ENCODE results near the gene IKZF1.

DNA sequence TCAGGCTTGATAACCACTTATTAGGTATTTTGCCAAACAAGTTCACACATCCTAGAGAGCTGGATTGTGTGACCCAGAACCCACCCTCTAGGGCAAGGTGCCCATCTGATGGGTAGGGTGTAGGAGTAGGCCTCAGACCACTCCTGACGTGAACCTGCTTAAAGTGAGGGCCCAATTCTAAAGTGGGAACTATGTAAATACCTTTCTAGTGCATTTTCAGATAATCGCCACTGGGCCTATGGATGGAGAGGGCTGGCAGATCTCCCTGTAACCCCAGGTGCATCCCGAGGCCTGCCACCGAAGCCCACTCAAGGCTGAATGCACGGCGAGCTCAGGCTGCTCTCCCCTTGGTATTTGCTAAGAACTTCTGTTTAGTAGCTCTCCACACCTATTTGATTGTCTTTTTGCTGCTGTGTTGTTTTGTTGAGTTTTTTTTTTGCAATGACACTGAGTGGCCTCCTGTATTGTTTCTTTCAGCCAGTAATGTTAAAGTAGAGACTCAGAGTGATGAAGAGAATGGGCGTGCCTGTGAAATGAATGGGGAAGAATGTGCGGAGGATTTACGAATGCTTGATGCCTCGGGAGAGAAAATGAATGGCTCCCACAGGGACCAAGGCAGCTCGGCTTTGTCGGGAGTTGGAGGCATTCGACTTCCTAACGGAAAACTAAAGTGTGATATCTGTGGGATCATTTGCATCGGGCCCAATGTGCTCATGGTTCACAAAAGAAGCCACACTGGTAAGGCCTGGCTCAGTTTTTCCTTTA, 71.7 kb downstream of the IKZF1 start:
- TF ChIP-seq, protein P1, sequence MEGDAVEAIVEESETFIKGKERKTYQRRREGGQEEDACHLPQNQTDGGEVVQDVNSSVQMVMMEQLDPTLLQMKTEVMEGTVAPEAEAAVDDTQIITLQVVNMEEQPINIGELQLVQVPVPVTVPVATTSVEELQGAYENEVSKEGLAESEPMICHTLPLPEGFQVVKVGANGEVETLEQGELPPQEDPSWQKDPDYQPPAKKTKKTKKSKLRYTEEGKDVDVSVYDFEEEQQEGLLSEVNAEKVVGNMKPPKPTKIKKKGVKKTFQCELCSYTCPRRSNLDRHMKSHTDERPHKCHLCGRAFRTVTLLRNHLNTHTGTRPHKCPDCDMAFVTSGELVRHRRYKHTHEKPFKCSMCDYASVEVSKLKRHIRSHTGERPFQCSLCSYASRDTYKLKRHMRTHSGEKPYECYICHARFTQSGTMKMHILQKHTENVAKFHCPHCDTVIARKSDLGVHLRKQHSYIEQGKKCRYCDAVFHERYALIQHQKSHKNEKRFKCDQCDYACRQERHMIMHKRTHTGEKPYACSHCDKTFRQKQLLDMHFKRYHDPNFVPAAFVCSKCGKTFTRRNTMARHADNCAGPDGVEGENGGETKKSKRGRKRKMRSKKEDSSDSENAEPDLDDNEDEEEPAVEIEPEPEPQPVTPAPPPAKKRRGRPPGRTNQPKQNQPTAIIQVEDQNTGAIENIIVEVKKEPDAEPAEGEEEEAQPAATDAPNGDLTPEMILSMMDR (IDR thresholded peaks at IDR 0.05; ENCODE audit: insufficient read depth, low read length, poor library complexity, severe bottlenecking): no peak
- TF ChIP-seq EZH2phosphoT487 (conservative IDR thresholded peaks at IDR 0.05; ENCODE audit: low read length): no peak

All from SU-DHL-6 (cell line).